HEK293 (cell line): ENCODE results near the gene SLC49A3.

Experiments used
- CTCF ChIA-PET: fragments of 350-600 bp; formaldehyde crosslinking; extraction: SDS; loops from one replicate; lab custom pipeline; 2021; ENCODE audit warnings: antibody characterized with exemption; lab: Yijun Ruan, JAX
- POLR2A ChIA-PET: fragments of 300-600 bp; formaldehyde crosslinking; extraction: SDS; loops from one replicate; lab custom pipeline; 2020; ENCODE audit warnings: antibody characterized with exemption, inconsistent platforms; lab: Yijun Ruan, JAX
- H3K27ac ChIP-seq: fragments of 200-500 bp; sonication (Bioruptor generic); 2 replicates; pipeline ENCODE4 v1.5.1; 2014; ENCODE audit warnings: low read depth, low read length, control low read depth, inconsistent platforms; ENCODE audit errors: extremely low read depth
- H3K36me3 ChIP-seq, 2 experiments: fragments of 200-500 bp in 1 of 2; sonication (Bioruptor generic) in 1 of 2; 1 replicate in 1 of 2; 2 replicates in 1 of 2; pipeline ENCODE4 v1.5.1; 2014 to 2017; ENCODE audit warnings: inconsistent platforms in 2 of 2, low read length in 2 of 2; ENCODE audit not compliant: control insufficient read depth in 2 of 2, insufficient read depth in 1 of 2
- H3K4me1 ChIP-seq: fragments of 200-500 bp; sonication (Bioruptor generic); 2 replicates; pipeline ENCODE4 v1.5.1; 2014; ENCODE audit warnings: mild to moderate bottlenecking, low read length, inconsistent platforms; ENCODE audit not compliant: control insufficient read depth, insufficient read depth
- H3K4me3 ChIP-seq: 2 replicates; pipeline ENCODE4 v1.5.1; 2011; ENCODE audit warnings: low read depth, mild to moderate bottlenecking, control low read depth, low read length, moderate library complexity
- H3K9me3 ChIP-seq: fragments of 200-500 bp; sonication (Bioruptor generic); 2 replicates; pipeline ENCODE4 v1.5.1; 2014; ENCODE audit warnings: low read depth, low read length, inconsistent platforms; ENCODE audit not compliant: control insufficient read depth, insufficient read depth
- AEBP2 ChIP-seq: fragments of 450-650 bp; formaldehyde crosslinking; IDR thresholded peaks from 2 replicates; pipeline ENCODE4 v1.5.1; 2016; ENCODE audit warnings: missing biosample characterization, missing genetic modification characterization, borderline replicate concordance
- GLI2 ChIP-seq: fragments of 450-650 bp; formaldehyde crosslinking; IDR thresholded peaks from 2 replicates; pipeline ENCODE4; 2017; ENCODE audit warnings: missing biosample characterization, missing genetic modification characterization, low read depth, borderline replicate concordance
- GLI4 ChIP-seq: fragments of 450-650 bp; formaldehyde crosslinking; IDR thresholded peaks from 2 replicates; pipeline ENCODE4 v1.5.1; 2016; ENCODE audit warnings: missing biosample characterization, missing genetic modification characterization
- HOXC10 ChIP-seq: sonication (generic); formaldehyde crosslinking; IDR thresholded peaks from 2 replicates; pipeline ENCODE4 v1.8.1; 2023; ENCODE audit warnings: mild to moderate bottlenecking, missing genetic modification reagents
- PRDM2 ChIP-seq: fragments of 450-650 bp; formaldehyde crosslinking; IDR thresholded peaks from 2 replicates; pipeline ENCODE4 v1.5.1; 2016; ENCODE audit warnings: missing biosample characterization, missing genetic modification characterization, borderline replicate concordance
- ZBTB7A ChIP-seq: fragments of 450-650 bp; formaldehyde crosslinking; IDR thresholded peaks from 2 replicates; pipeline ENCODE4 v1.5.1; 2016; ENCODE audit warnings: low read depth, missing biosample characterization, missing genetic modification characterization
- ZFP41 ChIP-seq: fragments of 450-650 bp; formaldehyde crosslinking; IDR thresholded peaks from 2 replicates; pipeline ENCODE4 v1.5.1; 2016; ENCODE audit warnings: missing biosample characterization, missing genetic modification characterization, borderline replicate concordance
- ZNF2 ChIP-seq: fragments of 450-650 bp; formaldehyde crosslinking; IDR thresholded peaks from 2 replicates; pipeline ENCODE4 v1.5.1; 2016; ENCODE audit warnings: missing biosample characterization, missing genetic modification characterization
- ZNF221 ChIP-seq: fragments of 450-650 bp; formaldehyde crosslinking; IDR thresholded peaks from 2 replicates; pipeline ENCODE4 v1.5.1; 2017; ENCODE audit warnings: missing biosample characterization, missing genetic modification characterization, borderline replicate concordance
- ZNF26 ChIP-seq: fragments of 450-650 bp; formaldehyde crosslinking; IDR thresholded peaks from 2 replicates; pipeline ENCODE4 v1.5.1; 2016; ENCODE audit warnings: missing biosample characterization, missing genetic modification characterization
- ZNF423 ChIP-seq: fragments of 450-650 bp; formaldehyde crosslinking; IDR thresholded peaks from 2 replicates; pipeline ENCODE4 v1.5.1; 2016; ENCODE audit warnings: missing biosample characterization, missing genetic modification characterization
- ZNF518A ChIP-seq: fragments of 450-650 bp; formaldehyde crosslinking; conservative IDR thresholded peaks from 2 replicates; pipeline ENCODE4 v1.5.1; 2016; ENCODE audit warnings: low read depth, missing biosample characterization, missing genetic modification characterization
- ZNF529 ChIP-seq: fragments of 450-650 bp; formaldehyde crosslinking; IDR thresholded peaks from 2 replicates; pipeline ENCODE4 v1.5.1; 2017; ENCODE audit warnings: missing genetic modification characterization, missing biosample characterization; ENCODE audit not compliant: insufficient replicate concordance
- ZNF560 ChIP-seq: fragments of 450-650 bp; formaldehyde crosslinking; IDR thresholded peaks from 2 replicates; pipeline ENCODE4 v1.5.1; 2017; ENCODE audit warnings: missing biosample characterization, missing genetic modification characterization, borderline replicate concordance
- ZNF571 ChIP-seq: fragments of 450-650 bp; formaldehyde crosslinking; IDR thresholded peaks from 2 replicates; pipeline ENCODE4 v1.5.0; 2017; ENCODE audit warnings: missing biosample characterization, missing genetic modification characterization
- ZNF624 ChIP-seq: fragments of 450-650 bp; formaldehyde crosslinking; IDR thresholded peaks from 2 replicates; pipeline ENCODE4 v1.5.1; 2017; ENCODE audit warnings: missing biosample characterization, missing genetic modification characterization
- ZNF791 ChIP-seq: fragments of 450-650 bp; formaldehyde crosslinking; IDR thresholded peaks from 2 replicates; pipeline ENCODE4 v1.5.1; 2016; ENCODE audit warnings: missing biosample characterization, missing genetic modification characterization
- ZSCAN23 ChIP-seq: fragments of 450-650 bp; formaldehyde crosslinking; IDR thresholded peaks from 2 replicates; pipeline ENCODE4 v1.5.1; 2016; ENCODE audit warnings: missing biosample characterization, missing genetic modification characterization

The SLC49A3 gene

GRCh38 chr4:730511-730910 is 41.6 kb upstream of the SLC49A3 start (continued):
- no peak for TF ChIP-seq AEBP2 (tag by site-specific recombination)

GRCh38 chr4:729336-730315 is 40.7 kb upstream of the SLC49A3 start:
- ChIA-PET CTCF (interaction anchor here (1.4 kb wide), 1 partner anchor 13 kb away, joined by 5 read pairs; no protein-coding TSS in a partner anchor), POLR2A (no interaction called here)
- peaks cover 0 to 39% of the 10 kb centered on the region in 2 experiments; a peak in 1 of 3 replicates for H3K36me3 ChIP-seq
- 0 out of 2 replicates have a peak, but pooled peaks cover 5% of the 10 kb centered on the region for H3K4me1 ChIP-seq
- H3K4me3 ChIP-seq: no peak overlapping the region
- H3K9me3 ChIP-seq: no peaks in the 10 kb centered on the region
- TF ChIP-seq ZNF571 (tag by site-specific recombination) (no peak), ZNF26 (tag by site-specific recombination) (no peak), ZNF2 (tag by site-specific recombination) (no peak), ZNF221 (no peak), ZNF518A (tag by site-specific recombination) (no peak), GLI4 (tag by site-specific recombination) (no peak), ZNF624 (tag by site-specific recombination) (no peak), ZNF791 (tag by site-specific recombination) (no peak), PRDM2 (tag by site-specific recombination) (no peak), ZNF423 (tag by site-specific recombination) (no peak), ZBTB7A (tag by site-specific recombination) (no peak), ZFP41 (tag by site-specific recombination) (no peak), ZSCAN23 (tag by site-specific recombination) (no peak), GLI2 (tag by site-specific recombination) (no peak), HOXC10 (CRISPR knock-in tag) (no peak), ZNF560 (no peak), ZNF529 (tag by site-specific recombination) (no peak)
- no peak overlapping the region for H3K27ac ChIP-seq
